Measurements from ENCODE around the gene ADPRHL1. TPM values are rescaled to one million over a fixed set of nuclear protein-coding genes. Genes with fewer than 3 reads are reported as not detected.

Gene ADPRHL1
- total RNA-seq, 4 donors from 2014 or later = 2.5 to 8.6 (median 5.5) TPM

DNA sequence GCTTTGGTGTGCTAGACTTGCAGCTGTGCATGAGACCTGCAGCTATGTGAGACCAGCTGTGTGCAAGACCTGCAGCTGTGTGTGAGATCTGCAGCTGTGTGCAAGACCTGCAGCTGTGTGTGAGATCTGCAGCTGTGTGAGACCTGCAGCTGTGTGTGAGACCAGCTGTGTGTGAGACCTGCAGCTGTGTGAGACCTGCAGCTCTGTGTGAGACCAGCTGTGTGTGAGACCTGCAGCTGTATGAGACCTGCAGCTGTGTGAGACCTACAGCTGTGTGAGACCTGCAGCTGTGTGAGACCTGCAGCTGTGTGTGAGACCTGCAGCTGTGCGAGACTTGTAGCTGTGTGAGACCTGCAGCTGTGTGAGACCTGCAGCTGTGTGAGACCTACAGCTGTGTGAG, 43.9 kb upstream of the ADPRHL1 start:
- Histone ChIP-seq H3K27me3 (no peaks in the 10 kb centered on the region), H3K4me3 (no peak overlapping the region), H3K9me3 (no peaks in the 10 kb centered on the region), H3K27ac (no peak overlapping the region), H3K36me3 (peaks cover 66% of the 10 kb centered on the region), H3K4me1 (peaks cover 27% of the 10 kb centered on the region)
- DNase-seq (ENCODE audit: low spot score in 2 of 2) = no peak
- no CpG with 5 or more reads among the region's 1 CpG for WGBS
- TF ChIP-seq POLR2AphosphoS5 (IDR thresholded peaks at IDR 0.05) = no peak
- no peak for TF ChIP-seq POLR2A (IDR thresholded peaks at IDR 0.05)
- no peak for TF ChIP-seq EP300 (IDR thresholded peaks at IDR 0.05)
- TF ChIP-seq, protein P1, sequence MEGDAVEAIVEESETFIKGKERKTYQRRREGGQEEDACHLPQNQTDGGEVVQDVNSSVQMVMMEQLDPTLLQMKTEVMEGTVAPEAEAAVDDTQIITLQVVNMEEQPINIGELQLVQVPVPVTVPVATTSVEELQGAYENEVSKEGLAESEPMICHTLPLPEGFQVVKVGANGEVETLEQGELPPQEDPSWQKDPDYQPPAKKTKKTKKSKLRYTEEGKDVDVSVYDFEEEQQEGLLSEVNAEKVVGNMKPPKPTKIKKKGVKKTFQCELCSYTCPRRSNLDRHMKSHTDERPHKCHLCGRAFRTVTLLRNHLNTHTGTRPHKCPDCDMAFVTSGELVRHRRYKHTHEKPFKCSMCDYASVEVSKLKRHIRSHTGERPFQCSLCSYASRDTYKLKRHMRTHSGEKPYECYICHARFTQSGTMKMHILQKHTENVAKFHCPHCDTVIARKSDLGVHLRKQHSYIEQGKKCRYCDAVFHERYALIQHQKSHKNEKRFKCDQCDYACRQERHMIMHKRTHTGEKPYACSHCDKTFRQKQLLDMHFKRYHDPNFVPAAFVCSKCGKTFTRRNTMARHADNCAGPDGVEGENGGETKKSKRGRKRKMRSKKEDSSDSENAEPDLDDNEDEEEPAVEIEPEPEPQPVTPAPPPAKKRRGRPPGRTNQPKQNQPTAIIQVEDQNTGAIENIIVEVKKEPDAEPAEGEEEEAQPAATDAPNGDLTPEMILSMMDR (IDR thresholded peaks at IDR 0.05) = no peak

GRCh38 chr13:113495494-113496210, 42.4 kb upstream of the ADPRHL1 start:
- Histone ChIP-seq H3K27me3 (no peaks in the 10 kb centered on the region), H3K9me3 (no peaks in the 10 kb centered on the region), H3K36me3 (peaks cover 50% of the 10 kb centered on the region), H3K4me1 (peaks cover 38% of the 10 kb centered on the region), H3K4me3 (no peak overlapping the region), H3K27ac (no peak overlapping the region)
- WGBS = 77% methylated on average over 26 of the region's 26 CpGs
- no peak for TF ChIP-seq EP300 (IDR thresholded peaks at IDR 0.05)
- no peak for TF ChIP-seq POLR2A (IDR thresholded peaks at IDR 0.05)
- TF ChIP-seq POLR2AphosphoS5 (IDR thresholded peaks at IDR 0.05) = no peak
- TF ChIP-seq, protein P1 (IDR thresholded peaks at IDR 0.05) = no peak
- DNase-seq (ENCODE audit: low spot score in 2 of 2) = no peak

- peak overlapping the region; percentile 52 for H3K27ac ChIP-seq
- H3K9me3 ChIP-seq = no peaks in the 10 kb centered on the region
- H3K4me3 ChIP-seq = no peak overlapping the region
- no peaks in the 10 kb centered on the region for H3K27me3 ChIP-seq
- DNase-seq (ENCODE audit: low spot score in 2 of 2) = no peak
- no peak for TF ChIP-seq POLR2A (IDR thresholded peaks at IDR 0.05)
- no peak for TF ChIP-seq POLR2AphosphoS5 (IDR thresholded peaks at IDR 0.05)
- no peak for TF ChIP-seq EP300 (IDR thresholded peaks at IDR 0.05)
- TF ChIP-seq, protein P1 (IDR thresholded peaks at IDR 0.05) = no peak
- H3K4me1 ChIP-seq = peaks cover 55% of the 10 kb centered on the region
- WGBS = 15% methylated on average over 5 of the region's 5 CpGs
- H3K36me3 ChIP-seq = peaks cover 28% of the 10 kb centered on the region
Measured at GRCh38 chr13:113493315-113493951, 40.1 kb upstream of the ADPRHL1 start.

DNA sequence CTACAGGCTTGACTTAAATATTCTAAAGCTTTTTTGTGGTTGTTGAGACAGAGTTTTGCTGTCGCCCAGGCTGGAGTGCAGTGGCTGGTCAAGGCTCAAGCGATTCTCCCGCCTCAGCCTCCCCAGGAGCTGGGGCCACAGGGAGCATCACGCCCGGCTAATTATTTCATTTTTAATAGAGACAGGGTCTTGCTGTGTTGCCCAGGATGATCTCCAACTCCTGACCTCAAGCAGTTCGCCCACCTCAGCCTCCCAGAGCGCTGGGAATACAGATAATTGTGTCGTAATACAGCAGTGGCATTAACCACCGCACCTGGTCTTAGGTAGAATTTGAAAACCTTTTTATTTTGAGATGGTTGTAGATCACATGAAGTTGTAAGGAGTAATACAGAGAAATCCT, 38.7 kb upstream of the ADPRHL1 start:
- Histone ChIP-seq H3K4me1 (peaks cover 59% of the 10 kb centered on the region), H3K36me3 (peaks cover 14% of the 10 kb centered on the region), H3K27me3 (no peaks in the 10 kb centered on the region), H3K9me3 (no peaks in the 10 kb centered on the region), H3K4me3 (peak overlapping the region; percentile 98), H3K27ac (no peak overlapping the region)
- DNase-seq (ENCODE audit: low spot score in 2 of 2) = no peak
- TF ChIP-seq EP300 (IDR thresholded peaks at IDR 0.05) (no peak), POLR2A (IDR thresholded peaks at IDR 0.05) (no peak), POLR2AphosphoS5 (IDR thresholded peaks at IDR 0.05) (no peak)
- TF ChIP-seq, protein P1 (IDR thresholded peaks at IDR 0.05) = no peak
- 69% methylated on average over 9 of the region's 9 CpGs for WGBS

DNA sequence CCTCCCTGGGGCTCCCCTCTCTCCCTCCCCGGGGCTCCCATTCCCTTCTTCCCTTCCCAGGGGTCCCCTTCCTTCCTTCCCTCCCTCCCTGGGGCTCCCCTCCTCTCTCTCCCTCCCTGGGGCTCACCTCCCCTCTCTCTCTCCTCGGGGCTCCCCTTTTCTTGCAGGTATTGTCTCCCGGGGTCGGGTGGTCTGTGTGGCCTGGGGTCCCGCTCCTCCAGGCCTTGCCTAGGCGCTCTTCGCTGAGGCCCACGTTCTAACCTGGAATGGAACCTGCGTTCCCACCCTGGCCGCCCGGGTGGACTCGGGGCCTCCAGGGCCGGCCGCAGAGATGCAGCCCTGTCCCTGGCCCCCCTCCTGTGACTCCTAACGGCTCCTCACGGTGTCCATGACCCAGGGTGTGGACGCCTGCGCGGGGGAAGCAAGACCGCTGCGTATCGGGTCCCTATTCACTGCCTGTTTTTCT, 38.2 kb upstream of the ADPRHL1 start:
- Histone ChIP-seq H3K27ac (peak overlapping the region; percentile 90), H3K27me3 (no peaks in the 10 kb centered on the region), H3K36me3 (peaks cover 8% of the 10 kb centered on the region), H3K4me3 (peak overlapping the region; percentile 98), H3K9me3 (no peaks in the 10 kb centered on the region), H3K4me1 (peaks cover 59% of the 10 kb centered on the region)
- TF ChIP-seq, protein P1 (IDR thresholded peaks at IDR 0.05) = no peak
- TF ChIP-seq POLR2A (IDR thresholded peaks at IDR 0.05) (no peak), EP300 (IDR thresholded peaks at IDR 0.05) (no peak), POLR2AphosphoS5 (IDR thresholded peaks at IDR 0.05) (no peak)
- no peak for DNase-seq (ENCODE audit: low spot score in 2 of 2)
- WGBS = 7% methylated on average over 22 of the region's 22 CpGs
